HG03571 (cell line): ENCODE measurements around the gene UBE2S.

ENCODE experiments used
- ATAC-seq: cut with Tn5 transposase; IDR thresholded peaks from one replicate; pipeline ENCODE4 v1.9.1; 2021; ENCODE audit not compliant: unreplicated experiment

UBE2S gene

DNA sequence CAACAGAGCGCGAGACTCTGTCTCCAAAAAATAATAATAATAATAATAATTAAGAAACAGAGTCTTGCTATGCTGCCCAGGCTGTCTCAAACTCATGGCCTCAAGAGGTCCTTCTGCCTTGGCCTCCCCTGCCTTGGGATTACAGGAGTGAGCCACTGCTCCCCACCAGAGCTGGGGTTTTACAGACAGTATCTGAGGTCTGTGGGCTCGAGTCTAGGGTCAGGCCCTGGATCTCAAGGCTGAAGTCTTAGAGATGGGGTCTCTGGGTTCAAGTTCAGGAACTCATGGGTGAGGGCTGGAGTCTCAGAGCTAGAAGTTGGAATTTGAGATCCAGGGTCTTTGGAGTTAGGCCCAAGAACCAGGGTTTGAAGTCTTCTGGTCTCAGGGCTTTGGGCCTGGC is 40.8 kb downstream of the UBE2S start:
- no peak for ATAC-seq

DNA sequence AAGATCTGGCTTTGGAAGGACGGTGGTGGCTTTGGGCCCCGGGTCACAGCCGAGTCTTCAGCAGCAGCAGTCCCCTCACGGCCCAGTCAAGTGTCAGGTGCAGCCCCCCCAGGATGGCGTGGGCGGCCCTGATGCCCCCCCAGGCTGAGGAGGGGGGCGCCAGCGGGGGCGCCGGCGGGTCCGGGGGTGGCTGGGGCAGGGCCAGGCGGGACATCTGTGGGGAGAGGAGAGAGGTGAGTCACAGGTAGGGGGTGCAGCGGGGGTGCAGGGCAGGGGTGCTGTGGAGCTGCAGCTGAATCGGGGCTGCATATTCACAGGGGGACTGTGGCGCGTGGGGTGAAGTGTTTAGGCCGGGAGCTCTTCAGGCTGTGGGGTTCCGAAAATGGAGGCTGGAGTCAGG is 41.6 kb downstream of the UBE2S start:
- no peak for ATAC-seq

DNA sequence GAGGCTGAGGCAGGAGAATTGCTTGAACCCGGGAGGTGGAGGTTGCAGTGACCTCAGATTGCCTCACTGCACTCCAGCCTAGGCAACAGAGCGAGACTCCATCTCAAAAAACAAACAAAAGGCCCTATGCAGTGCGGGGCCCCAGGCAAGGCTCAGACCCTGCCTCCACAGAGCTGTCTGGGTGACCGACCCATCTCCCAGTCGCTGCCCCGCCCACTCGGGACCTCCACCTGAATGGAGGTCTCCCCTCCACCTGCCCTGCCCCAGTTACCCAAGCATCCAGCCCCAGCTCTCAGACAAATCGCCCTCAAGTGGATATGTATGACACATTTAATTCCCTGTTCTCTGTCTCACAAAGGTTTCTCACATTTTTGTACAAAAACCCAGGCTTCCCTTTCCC is 42.3 kb downstream of the UBE2S start:
- ATAC-seq = no peak

DNA sequence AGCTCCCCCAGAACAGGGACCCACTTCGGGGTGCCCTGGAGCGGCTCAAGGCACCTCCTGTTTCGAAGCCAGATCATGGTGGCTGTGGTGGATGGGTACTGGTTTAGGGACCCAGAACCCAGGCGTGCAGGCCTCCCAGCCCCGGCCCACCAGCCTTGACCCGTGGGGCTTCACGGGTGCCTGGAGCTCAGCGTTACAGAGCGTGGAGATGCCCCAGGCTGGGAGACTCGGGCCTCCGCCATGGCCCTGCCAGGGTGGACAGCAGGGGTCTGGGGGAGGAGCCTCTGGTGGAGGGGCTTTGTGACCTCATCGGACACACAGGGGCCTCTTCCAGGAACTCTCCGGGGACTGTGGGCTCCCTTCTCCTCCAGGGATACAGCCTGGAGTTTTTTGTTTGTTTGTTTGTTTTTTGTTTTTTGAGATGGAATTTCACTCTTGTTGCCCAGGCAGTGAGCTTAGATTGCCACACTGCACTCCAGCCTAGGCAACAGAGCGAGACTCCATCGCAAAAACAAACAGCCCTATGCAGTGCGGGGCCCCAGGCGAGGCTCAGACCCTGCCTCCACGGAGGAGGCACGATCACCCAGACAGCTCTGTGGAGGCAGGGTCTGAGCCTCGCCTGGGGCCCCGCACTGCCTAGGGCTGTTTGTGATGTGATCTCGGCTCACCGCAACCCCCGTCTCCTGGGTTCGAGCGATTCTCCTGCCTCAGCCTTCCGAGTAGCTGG is 44.4 kb downstream of the UBE2S start, which contains the start of gene GARIN5B:
Gene GARIN5B, minus strand, starts transcription at position 271 of the 727 bp plus-strand sequence. Its CDS starts 194 bp downstream, at position 77.
- ATAC-seq = no peak

DNA sequence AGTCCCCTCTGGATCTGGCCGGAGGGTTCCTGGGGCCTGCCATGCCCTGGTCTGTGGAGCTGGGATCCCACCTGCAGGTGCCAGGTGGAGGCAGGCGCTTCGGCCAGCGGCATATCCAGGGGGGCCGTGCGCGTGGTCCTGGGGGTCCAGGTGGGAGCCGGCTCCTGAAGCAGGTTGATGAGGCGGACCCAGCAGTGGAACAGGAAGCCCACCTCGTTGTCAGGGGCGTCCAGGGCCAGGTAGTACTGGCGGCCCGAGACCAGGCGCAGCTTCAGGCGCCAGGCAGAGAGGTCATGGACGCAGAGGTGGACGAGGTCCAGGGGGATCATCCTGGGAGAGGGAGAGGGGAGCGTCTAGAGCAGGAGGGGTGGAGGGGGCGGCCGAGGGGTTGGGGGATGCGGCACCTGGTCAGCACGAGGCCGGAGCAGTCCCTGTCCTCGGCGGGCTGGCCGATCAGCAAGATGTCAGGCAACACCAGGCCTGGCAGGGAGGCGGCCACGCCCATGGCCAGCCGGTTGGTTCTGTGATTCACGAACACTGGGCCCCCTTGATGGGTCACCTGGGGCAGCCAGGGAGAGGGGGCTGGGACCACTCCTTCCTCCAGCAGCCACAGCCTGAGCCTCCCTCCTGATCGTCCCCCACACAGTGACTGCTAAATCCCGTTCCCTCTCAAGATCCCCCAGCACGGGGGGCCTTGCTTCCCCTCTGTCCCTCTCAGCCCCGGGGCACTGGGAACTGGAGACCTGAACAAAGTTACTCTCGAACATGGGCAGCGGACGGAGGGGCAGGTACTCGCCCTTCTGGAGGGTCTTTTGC is 45.2 kb downstream of the UBE2S start:
- ATAC-seq = no peak

DNA sequence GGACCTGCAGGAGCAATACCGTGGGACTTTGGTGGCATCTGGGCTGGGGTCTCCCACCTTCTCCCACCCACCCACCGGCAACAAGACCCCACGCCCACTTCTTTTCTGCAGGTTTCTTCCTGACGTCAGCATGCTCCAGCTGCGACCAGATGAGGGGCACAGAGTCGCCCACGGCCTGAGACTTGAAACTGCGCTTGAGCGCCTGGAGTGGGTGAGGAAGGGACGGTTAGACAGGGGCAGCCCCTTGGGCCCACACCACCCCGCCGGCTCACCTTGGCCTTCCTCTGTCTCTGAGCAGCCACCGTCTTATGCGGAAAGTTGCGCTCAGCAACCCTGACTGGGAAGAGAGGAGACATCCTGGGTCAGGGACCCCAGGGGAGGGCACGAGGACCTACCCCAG is 46.7 kb downstream of the UBE2S start:
- ATAC-seq = no peak

DNA sequence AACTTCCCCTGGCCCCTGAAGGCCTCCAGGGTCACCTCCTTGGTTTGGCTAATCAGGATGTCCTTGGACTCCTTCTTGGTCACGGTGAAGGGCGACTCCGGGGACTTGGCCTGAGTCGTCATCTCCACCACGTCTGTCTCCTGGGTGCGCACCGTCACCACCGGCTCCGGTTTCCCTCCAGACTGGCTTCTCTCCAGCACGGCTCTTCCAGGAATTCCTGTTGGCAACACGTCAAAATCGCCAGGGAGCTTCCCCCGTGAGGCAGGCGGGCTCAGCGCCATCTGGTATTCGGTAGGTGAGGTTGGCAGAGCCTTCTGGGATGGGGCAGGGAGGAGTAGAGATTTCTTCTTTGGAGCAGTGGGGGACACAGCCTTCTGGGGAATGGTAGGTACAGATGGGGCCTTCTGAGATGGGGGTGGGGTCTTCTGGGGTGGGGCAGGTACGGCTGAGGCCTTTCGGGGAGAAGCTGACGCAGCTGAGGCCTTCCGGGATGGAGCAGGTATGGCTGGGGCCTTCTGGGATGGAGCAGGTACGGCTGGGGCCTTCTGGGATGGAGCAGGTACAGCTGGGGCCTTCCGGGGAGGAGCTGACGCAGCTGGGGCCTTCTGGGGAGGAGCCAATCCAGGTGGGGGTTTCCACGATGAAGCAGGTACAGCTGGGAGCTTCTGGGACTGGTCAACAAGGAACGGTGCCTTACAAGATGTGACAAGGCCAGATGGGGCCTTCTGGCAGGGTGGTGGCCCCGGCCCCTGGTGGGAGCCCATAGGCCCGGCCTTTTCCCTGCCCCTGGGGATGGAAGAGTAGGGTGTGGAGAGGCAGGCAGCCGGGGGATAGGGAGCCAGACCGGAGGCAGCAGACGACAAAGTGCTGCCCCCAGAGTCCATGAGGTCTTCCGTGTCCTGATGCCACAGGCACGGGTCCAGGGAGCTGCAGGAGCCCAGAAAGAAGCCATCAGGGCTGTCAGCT is 48.4 kb downstream of the UBE2S start:
- no peak for ATAC-seq

DNA sequence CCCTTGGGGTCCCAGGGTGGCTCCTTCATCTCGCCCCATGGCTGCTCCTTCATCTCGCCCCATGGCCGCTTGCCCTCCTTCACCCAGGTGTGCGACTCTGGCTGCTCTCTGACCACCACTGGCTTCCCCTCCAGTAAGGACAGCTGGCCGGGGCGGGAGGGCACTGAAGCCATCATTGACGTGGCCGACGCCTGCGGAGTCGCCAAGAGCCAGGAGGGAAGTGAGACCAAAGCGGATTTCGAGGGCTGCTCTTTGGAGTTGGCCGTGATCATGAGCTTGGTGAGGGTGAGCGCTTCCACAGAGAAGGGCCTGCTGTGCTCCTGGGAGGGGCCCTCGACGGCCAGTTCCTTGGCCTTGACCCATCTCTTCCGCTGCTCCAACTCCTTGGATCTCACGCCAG is 49.1 kb downstream of the UBE2S start:
- no peak for ATAC-seq

DNA sequence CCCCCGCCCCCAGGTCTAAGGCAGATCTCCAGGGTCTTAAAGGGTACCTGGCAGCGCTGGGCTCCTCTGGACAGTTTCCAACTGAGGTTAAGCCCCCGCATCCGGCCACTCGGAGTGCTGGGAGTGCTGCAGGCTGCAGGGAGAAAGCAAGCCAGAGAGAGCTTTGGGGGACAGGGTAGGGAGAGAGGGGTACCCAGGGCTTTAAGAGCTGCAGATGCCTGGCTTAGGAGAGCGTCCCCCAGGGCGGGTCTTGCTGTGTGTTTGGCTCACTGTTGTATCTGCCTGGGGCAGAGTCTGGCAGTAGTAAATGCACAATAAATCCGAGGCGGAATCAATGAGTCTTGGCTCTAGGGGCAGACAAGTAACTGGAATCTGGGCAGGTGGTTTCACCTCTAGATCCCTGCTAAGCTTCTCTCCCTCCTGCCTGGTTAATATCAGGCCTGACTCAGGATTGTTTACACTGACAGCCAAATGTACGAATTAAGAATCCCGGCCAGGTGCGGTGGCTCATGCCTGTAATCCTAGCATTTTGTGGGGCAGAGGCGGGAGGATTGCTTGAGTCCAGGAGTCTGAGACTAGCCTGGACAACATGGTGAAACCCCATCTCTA is 52.3 kb downstream of the UBE2S start:
- no peak for ATAC-seq

DNA sequence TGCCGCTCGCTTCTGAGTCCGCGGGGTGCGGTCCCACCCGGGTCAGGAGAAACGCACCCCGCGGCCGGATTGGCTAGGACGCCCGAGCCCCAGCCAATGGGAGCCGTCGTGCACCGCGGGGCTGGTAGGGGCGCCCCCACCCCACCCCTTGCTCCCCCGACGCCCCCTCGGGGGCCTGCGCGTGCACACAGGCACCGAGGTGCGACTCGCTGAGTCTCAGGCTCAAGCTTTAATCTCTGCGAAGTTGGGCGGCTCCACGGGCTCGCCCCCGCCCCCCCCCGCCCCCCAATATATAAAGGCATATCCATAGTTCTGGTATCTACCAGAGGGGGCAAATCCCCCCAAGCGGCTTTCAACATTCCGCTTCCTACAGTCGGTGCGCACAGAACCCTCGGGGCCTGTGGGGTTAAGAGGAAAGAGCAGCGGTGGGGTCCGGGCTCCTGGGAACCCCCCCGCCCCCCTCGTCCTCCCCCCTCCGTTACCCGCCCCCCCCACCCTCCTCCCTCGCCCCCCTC is 52.8 kb downstream of the UBE2S start, which contains the start of gene COX6B2:
Gene COX6B2, minus strand, starts transcription at position 22 of the 515 bp plus-strand sequence. CDS start 198 bp downstream, outside the sequence.
- no peak for ATAC-seq

DNA sequence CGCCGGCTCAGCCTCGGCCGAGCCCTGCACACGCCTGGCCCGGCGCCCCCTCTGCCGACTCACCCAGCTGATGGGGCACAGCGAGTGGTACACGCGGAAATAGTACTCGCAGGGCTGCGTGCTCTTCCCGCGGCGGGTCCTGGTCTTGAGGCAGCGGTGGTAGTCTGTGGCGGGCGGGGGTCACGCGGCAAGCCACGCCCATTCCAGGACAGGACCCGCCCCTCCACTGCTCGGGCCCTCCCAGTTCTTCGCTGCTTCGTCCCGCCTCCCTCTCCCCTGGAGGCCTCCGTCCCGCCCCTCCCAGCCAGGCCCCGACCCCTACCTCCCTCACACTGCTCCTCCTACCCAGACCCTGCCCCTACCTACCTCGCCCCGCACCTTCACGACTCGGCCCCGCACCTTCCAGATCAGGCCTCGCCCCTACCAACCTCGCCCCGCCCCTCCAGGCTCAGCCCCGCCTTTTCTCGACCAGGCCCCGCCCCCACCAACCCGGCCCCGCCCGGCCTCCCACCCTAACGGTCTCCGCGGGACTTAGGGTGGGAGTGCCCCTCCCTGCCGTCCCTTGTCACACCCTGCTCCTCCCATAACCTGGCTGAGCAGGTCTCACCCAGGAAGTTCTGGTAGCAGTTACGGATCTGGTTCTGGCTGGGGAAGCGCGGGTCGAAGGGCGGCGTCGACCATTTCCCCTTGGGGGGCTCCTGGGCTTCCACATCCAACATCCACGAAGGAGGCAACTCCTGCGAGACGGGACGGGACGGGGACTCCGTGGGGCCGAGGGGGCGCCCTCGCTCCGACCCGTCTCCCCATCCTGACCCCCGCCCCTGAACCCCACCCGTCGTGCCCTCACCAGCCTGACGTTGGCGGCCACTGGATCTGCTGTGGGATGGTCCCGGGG is 53.5 kb downstream of the UBE2S start:
- ATAC-seq = no peak

DNA sequence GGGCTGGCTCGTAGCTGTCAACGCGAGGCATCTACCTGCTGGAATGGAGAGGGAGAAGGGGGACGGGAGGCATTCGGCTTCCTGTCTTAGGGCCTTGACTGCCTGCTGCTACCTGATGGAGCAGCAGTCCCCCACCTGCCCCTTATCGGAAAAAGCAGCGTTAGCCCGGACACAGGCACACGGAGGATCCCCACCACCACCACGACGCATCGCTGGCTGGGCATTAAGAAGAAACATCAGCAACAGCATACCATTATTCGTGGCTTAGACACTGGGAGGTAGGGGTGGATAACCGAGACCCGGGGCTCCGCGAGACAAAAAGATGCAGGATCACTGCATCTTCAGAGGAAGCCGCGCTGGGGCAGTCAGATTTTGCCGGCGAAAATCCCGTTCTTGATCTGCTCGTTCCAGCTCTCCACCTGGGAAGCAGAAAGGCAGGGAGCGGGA is 54.2 kb downstream of the UBE2S start:
- ATAC-seq = no peak

DNA sequence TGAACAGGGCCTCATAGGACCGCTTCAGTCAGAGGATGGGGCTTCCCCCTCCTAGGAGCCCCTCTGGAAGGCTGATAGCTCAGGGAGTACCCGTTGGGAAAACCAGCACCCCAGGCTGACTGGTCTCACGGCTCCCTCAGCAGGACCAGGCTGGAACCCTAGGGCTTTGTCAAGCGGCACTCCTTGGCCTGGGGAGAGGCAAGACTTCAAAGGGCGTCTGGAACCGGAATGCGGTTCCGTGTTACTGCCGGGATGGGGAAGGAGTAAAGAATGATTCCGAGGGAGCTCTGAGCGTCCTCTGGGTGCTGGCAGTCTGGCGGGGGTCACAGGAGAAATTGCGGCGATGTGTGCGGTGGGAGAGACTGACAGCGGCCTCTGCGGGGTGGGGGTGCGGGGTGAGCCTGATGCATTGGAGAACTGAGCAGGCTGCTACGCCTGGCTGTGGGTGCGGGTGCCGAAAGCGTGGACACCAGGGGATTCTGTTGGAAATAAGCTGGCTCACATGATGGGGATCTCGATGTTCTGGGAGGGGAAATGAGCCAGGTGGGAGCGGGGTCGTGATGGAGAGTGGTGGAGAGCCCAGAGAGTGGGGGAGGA is 54.9 kb downstream of the UBE2S start:
- ATAC-seq = no peak

DNA sequence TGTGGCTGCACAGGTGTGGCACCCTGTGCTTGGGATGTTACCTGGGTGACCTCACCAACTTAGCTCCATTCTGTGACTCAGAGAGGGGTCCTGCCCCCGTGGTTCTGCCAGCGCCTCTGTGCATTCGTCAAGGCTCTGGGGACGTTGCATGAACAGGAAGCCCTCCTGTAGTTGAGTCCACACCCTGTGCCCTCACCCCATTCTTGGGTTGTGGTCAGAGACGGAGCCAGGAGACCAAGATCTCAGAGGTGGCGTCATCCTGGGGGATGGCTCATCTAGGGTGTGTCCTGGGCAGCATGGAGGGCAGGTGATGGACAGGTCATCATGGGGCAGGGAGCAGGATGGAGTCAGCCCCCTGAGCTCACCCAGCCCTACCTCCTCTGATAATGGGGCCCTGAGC is 55.5 kb downstream of the UBE2S start:
- ATAC-seq = no peak

DNA sequence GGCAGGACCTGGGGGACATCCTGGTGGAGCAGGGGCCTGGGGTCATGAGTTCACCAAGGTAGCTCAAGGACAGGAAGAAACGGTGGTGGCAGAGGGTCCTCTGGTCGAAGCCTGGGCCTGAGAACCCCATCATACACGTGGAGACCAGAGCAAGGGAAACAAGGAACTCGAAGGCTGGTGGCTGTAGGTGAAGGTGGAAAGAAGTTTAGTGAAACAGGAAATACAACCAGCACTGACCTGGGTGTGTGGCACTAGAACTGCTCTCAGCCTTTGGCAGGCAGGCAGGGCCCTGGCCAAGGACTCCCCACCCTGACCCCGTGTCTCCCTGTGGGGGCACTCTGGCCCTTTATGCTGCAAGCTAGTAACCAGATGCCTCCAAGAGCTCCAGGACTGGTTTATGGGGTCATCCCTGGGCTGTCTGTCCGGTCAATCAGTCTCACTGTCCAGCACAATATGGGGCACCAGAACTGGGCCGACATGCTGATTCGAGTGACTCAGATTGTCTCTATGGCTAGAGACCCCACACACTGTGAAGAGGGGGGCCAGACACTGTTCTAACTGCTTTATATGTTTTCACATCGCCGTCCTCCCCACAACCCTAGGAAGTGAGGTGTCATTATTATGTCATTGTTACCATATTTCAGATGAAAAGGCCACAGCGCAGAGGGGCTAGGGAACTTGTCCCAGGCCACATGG is 56.8 kb downstream of the UBE2S start:
- no peak for ATAC-seq
